ENCODE measurements around the gene TNNI3K. TPM values are rescaled to one million over a fixed set of nuclear protein-coding genes. Genes with fewer than 3 reads are reported as not detected.

The TNNI3K gene
- total and polyA plus RNA-seq, 10 of the 15 experiments (the other 5 are each of a cell fraction or from before 2014, with no cell fraction given): 0.14 to 1.6 (median 0.44) TPM; not detected in 4

- no peaks in the 10 kb centered on the region for H3K79me2 ChIP-seq (ENCODE audit: control insufficient read depth, insufficient read depth, low read length)
- H3K4me3 ChIP-seq: no peak overlapping the region
- no peak overlapping the region for H3K27ac ChIP-seq (ENCODE audit: control insufficient read depth, insufficient read depth)
- CTCF ChIA-PET: interaction anchor here (0.5 to 3.4 kb wide), 7 partner anchors 9 to 642 kb away, joined by 3 to 22 read pairs (median 6); no protein-coding TSS in a partner anchor
- H2AFZ ChIP-seq (ENCODE audit: control insufficient read depth, low read depth, low read length): no peak overlapping the region
- intact Hi-C loops (cut with micrococcal nuclease; ENCODE audit: unreplicated experiment): no loop called here
- no peaks in the 10 kb centered on the region for H3K9me3 ChIP-seq (replicated peaks; ENCODE audit: control insufficient read depth, insufficient read depth, low read length)
- H3K4me2 ChIP-seq (ENCODE audit: control insufficient read depth, insufficient read depth): no peak overlapping the region
- SMC1A ChIA-PET (ENCODE audit: uncharacterized antibody, unreplicated experiment): interaction anchor here (2.1 to 4.0 kb wide), 2 partner anchors 217 to 220 kb away, joined by 4 to 23 read pairs; no protein-coding TSS in a partner anchor
- H3K27me3 ChIP-seq (replicated peaks in 1 of 2; ENCODE audit: control insufficient read depth in 2 of 2, insufficient read depth in 2 of 2, low read length in 1 of 2): no peaks in the 10 kb centered on the region
- no peaks in the 10 kb centered on the region for H4K20me1 ChIP-seq (ENCODE audit: control insufficient read depth, insufficient read depth)
- no peaks in the 10 kb centered on the region for H3K36me3 ChIP-seq (ENCODE audit: control insufficient read depth in 2 of 2, insufficient read depth in 2 of 2, low read length in 1 of 2)
- FAIRE-seq (no peak), ATAC-seq (no peak), DNase-seq (ENCODE audit: low read depth, low spot score) (no peak)
- no peaks in the 10 kb centered on the region for H3K4me1 ChIP-seq (ENCODE audit: control insufficient read depth, insufficient read depth, low read length)
- no peak overlapping the region for H3K9ac ChIP-seq (ENCODE audit: control insufficient read depth, insufficient read depth, low read length)
- 58% methylated on average over 3 of the region's 3 CpGs for WGBS (ENCODE audit: insufficient coverage, insufficient replicate concordance, low lambda C conversion rate, missing lambda C conversion rate)
- POLR2A ChIA-PET: no interaction called here
- no peak for TF ChIP-seq RBBP5 (conservative IDR thresholded peaks at IDR 0.05)
- TF ChIP-seq BCL11A (IDR thresholded peaks at IDR 0.05; ENCODE audit: low read depth, low read length): no peak
- TF ChIP-seq ZNF384 (IDR thresholded peaks at IDR 0.05; ENCODE audit: borderline replicate concordance, low read depth, low read length): no peak
- TF ChIP-seq, protein P1, sequence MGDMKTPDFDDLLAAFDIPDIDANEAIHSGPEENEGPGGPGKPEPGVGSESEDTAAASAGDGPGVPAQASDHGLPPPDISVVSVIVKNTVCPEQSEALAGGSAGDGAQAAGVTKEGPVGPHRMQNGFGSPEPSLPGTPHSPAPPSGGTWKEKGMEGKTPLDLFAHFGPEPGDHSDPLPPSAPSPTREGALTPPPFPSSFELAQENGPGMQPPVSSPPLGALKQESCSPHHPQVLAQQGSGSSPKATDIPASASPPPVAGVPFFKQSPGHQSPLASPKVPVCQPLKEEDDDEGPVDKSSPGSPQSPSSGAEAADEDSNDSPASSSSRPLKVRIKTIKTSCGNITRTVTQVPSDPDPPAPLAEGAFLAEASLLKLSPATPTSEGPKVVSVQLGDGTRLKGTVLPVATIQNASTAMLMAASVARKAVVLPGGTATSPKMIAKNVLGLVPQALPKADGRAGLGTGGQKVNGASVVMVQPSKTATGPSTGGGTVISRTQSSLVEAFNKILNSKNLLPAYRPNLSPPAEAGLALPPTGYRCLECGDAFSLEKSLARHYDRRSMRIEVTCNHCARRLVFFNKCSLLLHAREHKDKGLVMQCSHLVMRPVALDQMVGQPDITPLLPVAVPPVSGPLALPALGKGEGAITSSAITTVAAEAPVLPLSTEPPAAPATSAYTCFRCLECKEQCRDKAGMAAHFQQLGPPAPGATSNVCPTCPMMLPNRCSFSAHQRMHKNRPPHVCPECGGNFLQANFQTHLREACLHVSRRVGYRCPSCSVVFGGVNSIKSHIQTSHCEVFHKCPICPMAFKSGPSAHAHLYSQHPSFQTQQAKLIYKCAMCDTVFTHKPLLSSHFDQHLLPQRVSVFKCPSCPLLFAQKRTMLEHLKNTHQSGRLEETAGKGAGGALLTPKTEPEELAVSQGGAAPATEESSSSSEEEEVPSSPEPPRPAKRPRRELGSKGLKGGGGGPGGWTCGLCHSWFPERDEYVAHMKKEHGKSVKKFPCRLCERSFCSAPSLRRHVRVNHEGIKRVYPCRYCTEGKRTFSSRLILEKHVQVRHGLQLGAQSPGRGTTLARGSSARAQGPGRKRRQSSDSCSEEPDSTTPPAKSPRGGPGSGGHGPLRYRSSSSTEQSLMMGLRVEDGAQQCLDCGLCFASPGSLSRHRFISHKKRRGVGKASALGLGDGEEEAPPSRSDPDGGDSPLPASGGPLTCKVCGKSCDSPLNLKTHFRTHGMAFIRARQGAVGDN (IDR thresholded peaks at IDR 0.05): no peak
- TF ChIP-seq, protein P2, sequence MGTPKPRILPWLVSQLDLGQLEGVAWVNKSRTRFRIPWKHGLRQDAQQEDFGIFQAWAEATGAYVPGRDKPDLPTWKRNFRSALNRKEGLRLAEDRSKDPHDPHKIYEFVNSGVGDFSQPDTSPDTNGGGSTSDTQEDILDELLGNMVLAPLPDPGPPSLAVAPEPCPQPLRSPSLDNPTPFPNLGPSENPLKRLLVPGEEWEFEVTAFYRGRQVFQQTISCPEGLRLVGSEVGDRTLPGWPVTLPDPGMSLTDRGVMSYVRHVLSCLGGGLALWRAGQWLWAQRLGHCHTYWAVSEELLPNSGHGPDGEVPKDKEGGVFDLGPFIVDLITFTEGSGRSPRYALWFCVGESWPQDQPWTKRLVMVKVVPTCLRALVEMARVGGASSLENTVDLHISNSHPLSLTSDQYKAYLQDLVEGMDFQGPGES (IDR thresholded peaks at IDR 0.05): no peak
- no peak for TF ChIP-seq SIX5 (IDR thresholded peaks at IDR 0.05; ENCODE audit: low read depth, low read length, severe bottlenecking)
- TF ChIP-seq TCF3 (IDR thresholded peaks at IDR 0.05; ENCODE audit: borderline replicate concordance, insufficient read depth, low read depth, low read length): no peak
- no peak for TF ChIP-seq BMI1 (IDR thresholded peaks at IDR 0.05; ENCODE audit: borderline replicate concordance)
- no peak for TF ChIP-seq DPF2 (IDR thresholded peaks at IDR 0.05)
- no peak for TF ChIP-seq RELB (IDR thresholded peaks at IDR 0.05; ENCODE audit: low read depth)
- TF ChIP-seq CBX3 (IDR thresholded peaks at IDR 0.05; ENCODE audit: borderline replicate concordance, low read depth): no peak
- TF ChIP-seq MYC (IDR thresholded peaks at IDR 0.05; ENCODE audit: insufficient read depth, insufficient read length, insufficient replicate concordance, low read length, severe bottlenecking): no peak
- TF ChIP-seq ZNF24 (IDR thresholded peaks at IDR 0.05): no peak
- in situ Hi-C loops (cut with MboI): loop anchor here (25.0 kb wide), 1 partner anchor 633 kb away; no protein-coding TSS in a partner anchor
- RAD21 ChIA-PET (ENCODE audit: unreplicated experiment): interaction anchor here (0.6 to 1.3 kb wide), 3 partner anchors 264 to 494 kb away, joined by 3 to 7 read pairs (median 3); no protein-coding TSS in a partner anchor
- BruUV-seq (replicated peaks): no TSS peak
Measured at GRCh38 chr1:74470251-74470650, 235.1 kb downstream of the TNNI3K start.

All from GM12878 (cell line).